Duodenal mucosa (tissue), 2 donors: Measurements from ENCODE around the gene IGSF5.

Experiments
- H3K27ac ChIP-seq: one replicate; pipeline ENCODE4 v1.7.0; 2013; ENCODE audit warnings: low read depth, low read length
- H3K27me3 ChIP-seq, 2 donors: one replicate each; pipeline ENCODE4 v1.7.0; 2013; ENCODE audit warnings: low read length in 2 of 2, control low read depth in 1 of 2; ENCODE audit not compliant: insufficient read depth in 2 of 2, control insufficient read depth in 1 of 2
- H3K36me3 ChIP-seq, 2 donors: one replicate each; pipeline ENCODE4 v1.7.0; 2013; ENCODE audit warnings: low read length in 2 of 2, control low read depth in 1 of 2; ENCODE audit not compliant: insufficient read depth in 2 of 2, control insufficient read depth in 1 of 2
- H3K4me1 ChIP-seq, 2 donors: one replicate each; pipeline ENCODE4 v1.7.0; 2013; ENCODE audit warnings: low read length in 2 of 2, control low read depth in 1 of 2; ENCODE audit not compliant: insufficient read depth in 2 of 2, control insufficient read depth in 1 of 2
- H3K4me3 ChIP-seq, 2 donors: one replicate each; pipeline ENCODE4 v1.7.0; 2013; ENCODE audit warnings: low read length in 2 of 2, low read depth in 1 of 2
- H3K9ac ChIP-seq, 2 donors: one replicate each; pipeline ENCODE4 v1.7.0; 2013; ENCODE audit warnings: low read length in 2 of 2, low read depth in 1 of 2
- H3K9me3 ChIP-seq, 2 donors: one replicate each; pipeline ENCODE4 v1.7.0; 2013; ENCODE audit warnings: low read length in 2 of 2, control low read depth in 1 of 2; ENCODE audit not compliant: control insufficient read depth in 1 of 2

IGSF5 gene

DNA sequence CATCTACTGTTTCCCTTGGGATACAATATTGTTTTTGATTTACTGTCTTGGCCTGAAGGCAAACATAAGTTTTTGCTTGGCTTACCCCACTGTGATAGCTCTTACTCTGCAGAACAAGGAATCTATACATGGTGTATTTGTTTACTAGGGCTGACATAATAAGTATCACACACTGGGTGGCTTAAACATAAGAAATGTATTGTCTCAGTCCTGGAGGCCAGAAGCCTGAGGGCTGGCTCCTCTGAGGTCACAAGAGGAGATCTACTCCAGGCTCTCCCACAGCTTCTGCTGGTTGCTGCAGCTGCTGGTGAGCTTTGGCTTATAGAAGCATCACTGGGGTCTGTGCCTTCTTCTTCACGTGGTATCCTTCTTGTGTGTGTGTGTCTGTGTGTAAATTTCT is 30.7 kb upstream of the IGSF5 start:
- Histone ChIP-seq H3K9ac (no peak overlapping the region), H3K27me3 (no peaks in the 10 kb centered on the region), H3K9me3 (no peaks in the 10 kb centered on the region), H3K4me1 (peaks cover 5 to 15% of the 10 kb centered on the region in 2 donors), H3K4me3 (no peak overlapping the region), H3K27ac (no peak overlapping the region), H3K36me3 (no peaks in the 10 kb centered on the region)

DNA sequence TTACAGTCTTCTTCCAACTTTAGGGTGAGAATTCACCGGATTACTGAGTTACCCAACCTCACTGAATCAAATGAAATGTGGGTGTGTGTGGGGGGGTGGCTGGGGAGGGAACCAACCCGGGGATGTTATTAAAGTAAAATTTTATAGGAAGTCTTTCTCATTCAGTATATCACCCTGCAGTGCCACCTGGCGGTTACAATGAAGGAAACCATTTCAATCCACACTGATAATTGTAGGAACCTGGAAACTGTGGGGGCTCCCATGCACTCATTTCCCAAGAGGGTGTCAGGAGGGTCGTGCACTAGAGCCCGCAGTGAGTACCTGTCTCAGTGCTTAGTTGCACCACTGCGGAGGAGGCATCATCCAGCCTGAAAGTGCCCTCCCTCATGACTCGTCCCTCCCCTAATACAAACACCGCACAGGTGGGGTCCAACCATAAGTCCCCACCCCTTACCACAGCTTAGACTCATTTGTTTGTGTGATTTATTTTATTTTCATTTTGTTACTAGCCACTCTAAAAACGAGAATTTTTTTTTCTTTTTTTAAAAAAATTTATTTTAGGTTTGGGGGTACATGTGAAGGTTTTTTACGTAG is 29.1 kb upstream of the IGSF5 start:
- Histone ChIP-seq H3K4me1 (peaks cover 5 to 7% of the 10 kb centered on the region in 2 donors), H3K27ac (no peak overlapping the region), H3K4me3 (no peak overlapping the region), H3K9ac (no peak overlapping the region), H3K27me3 (no peaks in the 10 kb centered on the region), H3K9me3 (no peaks in the 10 kb centered on the region), H3K36me3 (no peaks in the 10 kb centered on the region)

DNA sequence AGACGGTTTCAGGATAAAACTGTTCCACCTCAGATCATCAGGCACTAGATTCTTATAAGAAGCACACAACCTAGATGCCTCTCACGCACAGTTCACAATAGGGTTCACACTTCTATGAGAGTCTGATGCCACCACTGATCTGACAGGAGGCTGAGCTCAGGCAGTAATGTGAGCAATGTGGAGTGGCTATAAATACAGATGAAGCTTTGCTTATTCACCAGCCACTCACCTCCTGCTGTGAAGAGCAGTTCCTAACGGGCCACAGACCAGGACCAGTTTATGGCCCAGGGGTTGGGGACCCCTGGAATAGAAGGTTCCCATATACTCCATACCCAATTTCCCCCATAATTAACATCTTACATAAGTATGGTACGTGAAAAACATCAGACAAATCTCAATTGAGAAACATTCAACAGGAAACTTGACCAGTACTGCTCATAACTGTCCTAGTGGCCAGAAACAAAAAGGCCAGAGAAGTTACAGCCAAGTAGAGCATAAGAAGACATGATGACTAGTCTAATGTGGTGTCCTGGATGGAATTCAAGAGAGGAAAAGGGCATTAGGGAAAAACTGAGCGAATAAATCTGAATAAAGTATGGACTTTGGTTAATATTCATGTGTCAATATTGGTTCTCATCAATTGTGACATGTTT is 24.7 kb upstream of the IGSF5 start:
- Histone ChIP-seq H3K27ac (no peak overlapping the region), H3K27me3 (no peaks in the 10 kb centered on the region), H3K9me3 (peaks cover 0 to 2% of the 10 kb centered on the region in 2 donors), H3K4me1 (peaks cover 3 to 15% of the 10 kb centered on the region in 2 donors), H3K36me3 (no peaks in the 10 kb centered on the region), H3K9ac (no peak overlapping the region), H3K4me3 (no peak overlapping the region)

DNA sequence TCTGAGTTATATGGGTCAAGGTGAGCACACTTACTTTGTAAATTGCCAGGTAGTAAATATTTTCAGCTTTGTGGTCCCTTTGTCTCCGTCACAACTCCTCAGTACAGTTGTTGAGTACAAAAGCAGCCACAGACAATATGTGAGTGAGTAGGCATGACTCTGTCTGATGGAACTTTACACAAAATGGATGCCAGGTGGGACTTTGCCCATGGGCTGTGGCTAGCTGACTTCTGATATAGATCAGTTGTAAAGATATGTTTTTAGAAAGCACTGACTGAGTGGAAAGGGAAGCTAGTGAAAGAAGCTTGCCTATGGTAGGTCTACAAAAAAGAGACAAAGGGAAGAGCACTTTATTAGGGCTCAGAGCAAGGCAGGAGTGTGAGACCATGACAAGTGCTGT is 23.1 kb upstream of the IGSF5 start:
- H3K9me3 ChIP-seq, result peaks cover 0 to 2% of the 10 kb centered on the region in 2 donors
- H3K27ac ChIP-seq, result no peak overlapping the region
- H3K9ac ChIP-seq, result no peak overlapping the region
- peaks cover 3 to 8% of the 10 kb centered on the region in 2 donors for H3K4me1 ChIP-seq
- no peaks in the 10 kb centered on the region for H3K27me3 ChIP-seq
- H3K36me3 ChIP-seq, result no peaks in the 10 kb centered on the region
- peak overlapping the region; percentile 2 to 3 for H3K4me3 ChIP-seq

DNA sequence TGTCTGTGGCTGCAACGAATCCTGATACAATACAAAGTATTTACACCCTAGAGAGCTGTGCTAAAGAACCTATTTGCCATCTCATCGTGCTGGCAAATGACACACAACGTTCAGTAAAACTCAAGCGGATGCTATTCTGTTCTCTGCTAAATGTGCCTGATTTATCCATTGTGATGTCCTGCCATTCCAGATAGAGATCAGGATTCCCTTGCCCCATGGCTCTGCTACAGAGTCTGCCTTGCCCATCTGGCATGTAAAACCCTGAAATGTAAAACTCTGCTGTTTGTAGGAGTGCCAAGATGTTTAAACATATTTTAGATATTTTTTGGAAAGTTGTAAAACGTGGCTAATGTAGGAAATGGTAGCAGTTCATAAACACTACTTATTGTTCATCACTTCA is 20.0 kb upstream of the IGSF5 start:
- peaks cover 3 to 8% of the 10 kb centered on the region in 2 donors for H3K4me1 ChIP-seq
- H3K4me3 ChIP-seq, result no peak overlapping the region
- no peak overlapping the region for H3K27ac ChIP-seq
- no peaks in the 10 kb centered on the region for H3K36me3 ChIP-seq
- peaks cover 0 to 2% of the 10 kb centered on the region in 2 donors for H3K9me3 ChIP-seq
- H3K27me3 ChIP-seq, result no peaks in the 10 kb centered on the region
- H3K9ac ChIP-seq, result no peak overlapping the region

DNA sequence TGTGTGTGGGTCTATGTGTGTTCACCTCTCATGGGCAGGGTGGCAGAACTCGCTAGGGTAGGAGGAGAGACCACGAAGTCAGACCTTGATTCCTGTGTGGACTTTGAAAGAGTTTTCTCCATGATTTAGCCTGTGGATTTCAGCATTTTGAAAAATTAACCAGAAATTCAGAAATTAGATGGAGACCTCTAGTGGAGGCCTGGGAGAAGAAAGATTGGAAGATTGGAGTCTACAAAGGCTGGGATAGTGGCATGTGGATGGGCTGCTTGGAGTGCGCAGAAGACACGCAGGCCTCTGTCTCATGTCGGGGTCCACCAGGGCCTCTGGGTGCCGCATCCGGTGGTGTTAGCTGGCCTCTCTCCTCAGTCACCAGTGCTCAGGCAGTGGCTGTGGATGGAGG is 18.9 kb upstream of the IGSF5 start:
- no peak overlapping the region for H3K4me3 ChIP-seq
- no peak overlapping the region for H3K9ac ChIP-seq
- no peaks in the 10 kb centered on the region for H3K27me3 ChIP-seq
- no peaks in the 10 kb centered on the region for H3K36me3 ChIP-seq
- H3K9me3 ChIP-seq, result peaks cover 0 to 2% of the 10 kb centered on the region in 2 donors
- no peak overlapping the region for H3K27ac ChIP-seq
- H3K4me1 ChIP-seq, result peaks cover 3 to 8% of the 10 kb centered on the region in 2 donors

DNA sequence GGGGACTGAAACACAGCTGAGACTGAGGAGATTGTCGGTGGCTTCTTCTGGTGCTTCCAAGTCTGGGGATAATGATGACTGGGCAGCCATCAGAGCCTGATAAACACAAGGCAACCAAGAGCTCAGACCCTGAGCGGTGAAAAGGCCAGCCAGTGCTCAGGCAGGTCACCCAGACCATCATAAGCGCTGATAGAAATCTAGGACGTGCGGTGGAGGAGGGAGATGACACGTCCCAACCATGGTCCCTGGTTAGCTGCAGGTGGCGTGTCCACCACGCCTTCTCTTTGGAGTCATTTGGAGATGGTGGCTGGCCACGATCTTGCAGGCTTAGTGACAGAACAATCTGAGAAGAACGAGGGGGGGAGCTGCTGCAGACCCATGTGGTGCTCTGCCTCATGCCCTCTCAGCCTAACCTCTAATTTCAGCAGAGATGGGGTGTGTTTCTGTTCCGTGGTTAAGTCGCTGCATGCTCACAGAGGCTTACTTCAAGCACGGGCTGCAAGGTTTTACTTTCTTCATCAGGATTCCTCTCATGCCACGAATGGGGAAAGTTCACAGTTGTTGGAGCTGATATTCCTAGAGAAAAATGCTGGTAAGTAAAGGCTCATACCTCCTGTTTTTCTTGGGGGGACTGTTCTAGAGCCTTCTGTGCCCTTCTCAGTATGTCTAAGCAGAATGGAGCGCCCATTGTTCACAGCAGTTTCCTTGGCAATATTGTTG is 17.4 kb upstream of the IGSF5 start:
- H3K9ac ChIP-seq, result no peak overlapping the region
- H3K27me3 ChIP-seq, result no peaks in the 10 kb centered on the region
- H3K4me3 ChIP-seq, result no peak overlapping the region
- H3K36me3 ChIP-seq, result no peaks in the 10 kb centered on the region
- H3K9me3 ChIP-seq, result peaks cover 0 to 2% of the 10 kb centered on the region in 2 donors
- H3K27ac ChIP-seq, result no peak overlapping the region
- no peaks in the 10 kb centered on the region for H3K4me1 ChIP-seq

DNA sequence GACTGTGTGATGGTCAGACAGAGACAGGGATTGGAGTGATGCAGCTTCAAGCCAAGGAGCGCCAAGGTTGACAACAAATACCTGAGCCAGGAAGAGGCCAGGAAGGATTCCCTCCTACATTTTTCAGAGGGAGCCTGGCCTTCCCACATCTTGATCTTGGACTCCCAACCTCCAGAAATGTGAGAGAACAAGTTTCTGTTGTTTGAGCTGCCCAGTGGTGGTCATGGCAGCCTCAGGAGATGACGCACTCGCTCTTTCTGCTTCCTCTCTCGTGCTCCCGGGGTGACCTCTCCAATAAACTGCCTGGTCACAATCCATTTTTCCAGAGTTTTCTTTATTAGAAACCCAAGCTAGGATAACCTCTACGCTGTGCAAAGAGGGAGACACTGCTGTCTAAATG is 16.6 kb upstream of the IGSF5 start:
- Histone ChIP-seq H3K4me3 (no peak overlapping the region), H3K27me3 (no peaks in the 10 kb centered on the region), H3K9me3 (no peaks in the 10 kb centered on the region), H3K9ac (no peak overlapping the region), H3K27ac (no peak overlapping the region), H3K36me3 (no peaks in the 10 kb centered on the region), H3K4me1 (no peaks in the 10 kb centered on the region)

DNA sequence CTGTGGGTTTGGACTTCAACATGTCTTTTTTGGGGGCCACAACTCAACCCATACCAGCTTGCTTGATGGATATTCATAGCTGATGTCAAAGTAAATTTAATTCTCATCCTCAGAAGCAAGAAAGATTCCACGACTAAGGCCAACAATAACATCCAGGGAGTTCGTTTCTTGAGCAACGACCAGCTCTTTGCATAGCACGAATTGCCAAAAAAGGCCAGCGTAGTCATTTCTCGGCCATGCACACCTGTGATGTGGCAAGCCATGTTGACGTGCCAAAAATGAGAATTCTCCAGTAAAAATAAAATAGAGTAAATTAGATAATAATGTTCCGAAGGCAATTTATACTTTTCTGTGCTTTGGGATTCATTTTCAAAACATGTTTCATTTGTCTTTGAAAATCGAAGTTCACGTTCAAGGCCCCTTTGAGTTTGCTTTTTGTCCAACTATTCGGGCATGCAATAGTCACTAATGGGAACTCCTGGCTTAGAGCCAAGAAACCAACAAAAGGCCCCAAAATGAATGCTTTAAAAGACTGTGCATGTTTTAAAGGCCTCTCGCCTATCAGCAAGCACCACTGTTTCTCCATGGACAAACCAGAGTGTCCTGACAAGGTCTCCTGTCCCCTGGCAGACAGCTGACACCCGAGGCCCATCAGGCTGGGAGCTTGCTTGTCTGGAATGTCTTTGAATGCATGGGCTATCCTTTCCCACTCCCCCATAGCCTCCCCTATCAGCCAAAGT is 14.4 kb upstream of the IGSF5 start:
- Histone ChIP-seq H3K4me1 (no peaks in the 10 kb centered on the region), H3K36me3 (no peaks in the 10 kb centered on the region), H3K9ac (no peak overlapping the region), H3K9me3 (no peaks in the 10 kb centered on the region), H3K27ac (no peak overlapping the region), H3K27me3 (no peaks in the 10 kb centered on the region), H3K4me3 (no peak overlapping the region)

DNA sequence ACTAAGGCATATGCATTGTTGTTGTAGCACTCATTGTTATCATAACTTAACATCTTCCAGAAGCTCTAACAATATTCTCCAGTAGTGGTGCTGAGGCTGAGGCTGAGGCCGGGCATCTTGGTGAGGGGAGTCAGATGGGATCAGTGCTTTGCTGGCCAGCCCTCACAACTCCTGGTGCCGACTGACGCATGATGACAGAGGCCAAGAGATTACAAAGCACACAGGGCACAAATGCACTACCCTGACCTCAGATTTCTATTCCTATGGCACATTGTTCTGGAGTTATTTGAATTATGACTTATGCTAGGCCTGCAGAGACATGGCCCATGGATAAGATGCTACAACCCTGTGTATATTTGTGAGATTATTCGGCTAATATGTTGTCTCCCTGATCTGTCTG is 8.3 kb upstream of the IGSF5 start:
- H3K36me3 ChIP-seq, result no peaks in the 10 kb centered on the region
- no peak overlapping the region for H3K9ac ChIP-seq
- no peak overlapping the region for H3K27ac ChIP-seq
- no peaks in the 10 kb centered on the region for H3K27me3 ChIP-seq
- H3K4me3 ChIP-seq, result no peak overlapping the region
- no peaks in the 10 kb centered on the region for H3K9me3 ChIP-seq
- H3K4me1 ChIP-seq, result no peaks in the 10 kb centered on the region
